ENCODE measurements around the gene IL3.

Gene IL3

GRCh38 chr5:132093271-132093670 lies 32.8 kb downstream of the IL3 start:
- H2BK12ac ChIP-seq (ENCODE audit: low read length) = no peak overlapping the region
- no peak overlapping the region for H2AK5ac ChIP-seq (ENCODE audit: low read depth, low read length)
- no CpG with 5 or more reads among the region's 3 CpGs for WGBS, 2 donors (ENCODE audit: extremely low coverage in 2 of 2, insufficient read length in 2 of 2, insufficient replicate concordance in 1 of 2)
- H3K27me3 ChIP-seq (ENCODE audit: control insufficient read depth in 3 of 3, insufficient read depth in 3 of 3, low read depth in 1 of 3, low read length in 3 of 3) = no peaks in the 10 kb centered on the region
- H3K14ac ChIP-seq (ENCODE audit: low read length) = no peak overlapping the region
- H3K4me1 ChIP-seq (ENCODE audit: control insufficient read depth in 2 of 2, insufficient read depth in 1 of 2, low read depth in 1 of 2, low read length in 2 of 2) = no peaks in the 10 kb centered on the region
- no peak overlapping the region for H3K9ac ChIP-seq (ENCODE audit: low read depth, low read length, poor library complexity)
- H3K18ac ChIP-seq (ENCODE audit: low read length) = no peak overlapping the region
- H3K4me3 ChIP-seq (ENCODE audit: low read length in 2 of 2) = no peak overlapping the region
- H2BK120ac ChIP-seq (ENCODE audit: low read depth, low read length) = no peak overlapping the region
- H4K91ac ChIP-seq (ENCODE audit: low read depth, low read length, poor library complexity) = no peak overlapping the region
- H3K4me2 ChIP-seq (ENCODE audit: insufficient read depth, low read length, poor library complexity, severe bottlenecking) = no peak overlapping the region
- no peak overlapping the region for H2AFZ ChIP-seq (ENCODE audit: low read length)
- no peaks in the 10 kb centered on the region for H3K36me3 ChIP-seq (replicated peaks in 1 of 2; ENCODE audit: control insufficient read depth in 2 of 2, insufficient read depth in 2 of 2, low read length in 2 of 2)
- H3K79me1 ChIP-seq (ENCODE audit: low read depth, low read length) = no peaks in the 10 kb centered on the region
- H3K27ac ChIP-seq (replicated peaks; ENCODE audit: low read length) = no peak overlapping the region
- no peak overlapping the region for H2BK5ac ChIP-seq (ENCODE audit: low read length)
- H3K9me3 ChIP-seq (replicated peaks in 1 of 2; ENCODE audit: control insufficient read depth in 2 of 2, insufficient read depth in 1 of 2, low read depth in 1 of 2, low read length in 2 of 2) = no peaks in the 10 kb centered on the region
- H3K4ac ChIP-seq (ENCODE audit: low read length) = no peak overlapping the region
- no peak for DNase-seq (ENCODE audit: low spot score)
- H3K23ac ChIP-seq (ENCODE audit: low read depth, low read length, poor library complexity) = no peak overlapping the region
- H4K8ac ChIP-seq (ENCODE audit: low read depth, low read length) = no peak overlapping the region
- H2BK15ac ChIP-seq (ENCODE audit: low read length) = no peak overlapping the region

GRCh38 chr5:132094393-132095076 lies 34.1 kb downstream of the IL3 start:
- Histone ChIP-seq H3K27ac (replicated peaks; ENCODE audit: low read length) (no peak overlapping the region), H4K8ac (ENCODE audit: low read depth, low read length) (no peak overlapping the region), H2AK5ac (ENCODE audit: low read depth, low read length) (no peak overlapping the region), H2BK5ac (ENCODE audit: low read length) (no peak overlapping the region), H3K23ac (ENCODE audit: low read depth, low read length, poor library complexity) (no peak overlapping the region), H3K4ac (ENCODE audit: low read length) (no peak overlapping the region), H3K18ac (ENCODE audit: low read length) (no peak overlapping the region), H3K79me1 (ENCODE audit: low read depth, low read length) (no peaks in the 10 kb centered on the region), H3K9ac (ENCODE audit: low read depth, low read length, poor library complexity) (no peak overlapping the region), H3K9me3 (replicated peaks in 1 of 2; ENCODE audit: control insufficient read depth in 2 of 2, insufficient read depth in 1 of 2, low read depth in 1 of 2, low read length in 2 of 2) (no peaks in the 10 kb centered on the region), H3K4me1 (ENCODE audit: control insufficient read depth in 2 of 2, insufficient read depth in 1 of 2, low read depth in 1 of 2, low read length in 2 of 2) (no peaks in the 10 kb centered on the region), H3K36me3 (replicated peaks in 1 of 2; ENCODE audit: control insufficient read depth in 2 of 2, insufficient read depth in 2 of 2, low read length in 2 of 2) (no peaks in the 10 kb centered on the region), H2BK15ac (ENCODE audit: low read length) (no peak overlapping the region), H3K27me3 (ENCODE audit: control insufficient read depth in 3 of 3, insufficient read depth in 3 of 3, low read depth in 1 of 3, low read length in 3 of 3) (no peaks in the 10 kb centered on the region), H4K91ac (ENCODE audit: low read depth, low read length, poor library complexity) (no peak overlapping the region), H2AFZ (ENCODE audit: low read length) (no peak overlapping the region), H2BK12ac (ENCODE audit: low read length) (no peak overlapping the region), H2BK120ac (ENCODE audit: low read depth, low read length) (no peak overlapping the region), H3K14ac (ENCODE audit: low read length) (no peak overlapping the region), H3K4me3 (ENCODE audit: low read length in 2 of 2) (no peak overlapping the region), H3K4me2 (ENCODE audit: insufficient read depth, low read length, poor library complexity, severe bottlenecking) (no peak overlapping the region)
- no CpG with 5 or more reads among the region's 12 CpGs for WGBS, 2 donors (ENCODE audit: extremely low coverage in 2 of 2, insufficient read length in 2 of 2, insufficient replicate concordance in 1 of 2)
- DNase-seq (ENCODE audit: low spot score) = no peak

- H4K8ac ChIP-seq (ENCODE audit: low read depth, low read length) = no peak overlapping the region
- H2AFZ ChIP-seq (ENCODE audit: low read length) = no peak overlapping the region
- H3K23ac ChIP-seq (ENCODE audit: low read depth, low read length, poor library complexity) = no peak overlapping the region
- H3K4ac ChIP-seq (ENCODE audit: low read length) = no peak overlapping the region
- no peak overlapping the region for H3K14ac ChIP-seq (ENCODE audit: low read length)
- no peak overlapping the region for H3K27ac ChIP-seq (replicated peaks; ENCODE audit: low read length)
- no peak overlapping the region for H2AK5ac ChIP-seq (ENCODE audit: low read depth, low read length)
- H2BK15ac ChIP-seq (ENCODE audit: low read length) = no peak overlapping the region
- no peak overlapping the region for H2BK120ac ChIP-seq (ENCODE audit: low read depth, low read length)
- H3K18ac ChIP-seq (ENCODE audit: low read length) = no peak overlapping the region
- H3K27me3 ChIP-seq (ENCODE audit: control insufficient read depth in 3 of 3, insufficient read depth in 3 of 3, low read depth in 1 of 3, low read length in 3 of 3) = no peaks in the 10 kb centered on the region
- H3K9me3 ChIP-seq (replicated peaks in 1 of 2; ENCODE audit: control insufficient read depth in 2 of 2, insufficient read depth in 1 of 2, low read depth in 1 of 2, low read length in 2 of 2) = no peaks in the 10 kb centered on the region
- peak overlapping the region; percentile 0 for H2BK5ac ChIP-seq (ENCODE audit: low read length)
- H3K9ac ChIP-seq (ENCODE audit: low read depth, low read length, poor library complexity) = no peak overlapping the region
- H2BK12ac ChIP-seq (ENCODE audit: low read length) = no peak overlapping the region
- no peaks in the 10 kb centered on the region for H3K79me1 ChIP-seq (ENCODE audit: low read depth, low read length)
- H4K91ac ChIP-seq (ENCODE audit: low read depth, low read length, poor library complexity) = no peak overlapping the region
- H3K4me2 ChIP-seq (ENCODE audit: insufficient read depth, low read length, poor library complexity, severe bottlenecking) = no peak overlapping the region
- no CpG with 5 or more reads among the region's 2 CpGs for WGBS, 2 donors (ENCODE audit: extremely low coverage in 2 of 2, insufficient read length in 2 of 2, insufficient replicate concordance in 1 of 2)
- H3K4me1 ChIP-seq (ENCODE audit: control insufficient read depth in 2 of 2, insufficient read depth in 1 of 2, low read depth in 1 of 2, low read length in 2 of 2) = no peaks in the 10 kb centered on the region
- no peaks in the 10 kb centered on the region for H3K36me3 ChIP-seq (replicated peaks in 1 of 2; ENCODE audit: control insufficient read depth in 2 of 2, insufficient read depth in 2 of 2, low read length in 2 of 2)
- DNase-seq (ENCODE audit: low spot score) = no peak
- no peak overlapping the region for H3K4me3 ChIP-seq (ENCODE audit: low read length in 2 of 2)
Measured at GRCh38 chr5:132095077-132095410, 34.6 kb downstream of the IL3 start.

GRCh38 chr5:132095424-132095972 lies 35.0 kb downstream of the IL3 start:
- H2BK15ac ChIP-seq (ENCODE audit: low read length) = no peak overlapping the region
- no peak overlapping the region for H3K27ac ChIP-seq (replicated peaks; ENCODE audit: low read length)
- no peak overlapping the region for H3K4me2 ChIP-seq (ENCODE audit: insufficient read depth, low read length, poor library complexity, severe bottlenecking)
- no peaks in the 10 kb centered on the region for H3K4me1 ChIP-seq (ENCODE audit: control insufficient read depth in 2 of 2, insufficient read depth in 1 of 2, low read depth in 1 of 2, low read length in 2 of 2)
- no peaks in the 10 kb centered on the region for H3K9me3 ChIP-seq (replicated peaks in 1 of 2; ENCODE audit: control insufficient read depth in 2 of 2, insufficient read depth in 1 of 2, low read depth in 1 of 2, low read length in 2 of 2)
- DNase-seq (ENCODE audit: low spot score) = no peak
- no peak overlapping the region for H3K23ac ChIP-seq (ENCODE audit: low read depth, low read length, poor library complexity)
- no peaks in the 10 kb centered on the region for H3K79me1 ChIP-seq (ENCODE audit: low read depth, low read length)
- H3K36me3 ChIP-seq (replicated peaks in 1 of 2; ENCODE audit: control insufficient read depth in 2 of 2, insufficient read depth in 2 of 2, low read length in 2 of 2) = no peaks in the 10 kb centered on the region
- no peak overlapping the region for H3K4me3 ChIP-seq (ENCODE audit: low read length in 2 of 2)
- H3K9ac ChIP-seq (ENCODE audit: low read depth, low read length, poor library complexity) = peak overlapping the region; percentile 1
- no peak overlapping the region for H2AFZ ChIP-seq (ENCODE audit: low read length)
- no peak overlapping the region for H3K18ac ChIP-seq (ENCODE audit: low read length)
- H2BK5ac ChIP-seq (ENCODE audit: low read length) = peak overlapping the region; percentile 0
- no peaks in the 10 kb centered on the region for H3K27me3 ChIP-seq (ENCODE audit: control insufficient read depth in 3 of 3, insufficient read depth in 3 of 3, low read depth in 1 of 3, low read length in 3 of 3)
- H3K4ac ChIP-seq (ENCODE audit: low read length) = no peak overlapping the region
- no peak overlapping the region for H3K14ac ChIP-seq (ENCODE audit: low read length)
- no peak overlapping the region for H4K8ac ChIP-seq (ENCODE audit: low read depth, low read length)
- no peak overlapping the region for H2AK5ac ChIP-seq (ENCODE audit: low read depth, low read length)
- WGBS, 2 donors (ENCODE audit: extremely low coverage in 2 of 2, insufficient read length in 2 of 2, insufficient replicate concordance in 1 of 2) = no CpG with 5 or more reads among the region's 6 CpGs
- H4K91ac ChIP-seq (ENCODE audit: low read depth, low read length, poor library complexity) = no peak overlapping the region
- no peak overlapping the region for H2BK120ac ChIP-seq (ENCODE audit: low read depth, low read length)
- no peak overlapping the region for H2BK12ac ChIP-seq (ENCODE audit: low read length)
